ENCODE measurements around the gene CMYA5.

DNA sequence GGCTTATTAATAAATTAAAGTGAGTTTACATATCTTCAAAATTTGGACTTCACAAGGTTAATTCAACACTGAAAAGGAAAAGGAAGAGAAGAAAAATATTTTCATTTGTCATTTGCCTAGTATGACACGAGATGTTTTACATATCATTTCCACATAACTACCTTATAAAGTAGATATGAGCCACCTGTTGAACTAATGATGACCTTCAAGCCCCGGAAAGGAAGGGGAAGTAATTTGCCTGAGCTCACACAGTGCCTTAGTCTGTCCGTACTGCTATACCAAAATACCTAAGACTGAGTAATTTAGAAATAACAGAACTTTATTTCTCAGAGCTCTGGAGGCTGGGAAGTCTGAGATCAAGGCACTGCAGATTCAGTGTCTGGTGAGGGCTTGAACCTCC, 17.9 kb downstream of the CMYA5 start:
- no peak for TF ChIP-seq POLR2A (IDR thresholded peaks at IDR 0.05)
- TF ChIP-seq, protein P1, sequence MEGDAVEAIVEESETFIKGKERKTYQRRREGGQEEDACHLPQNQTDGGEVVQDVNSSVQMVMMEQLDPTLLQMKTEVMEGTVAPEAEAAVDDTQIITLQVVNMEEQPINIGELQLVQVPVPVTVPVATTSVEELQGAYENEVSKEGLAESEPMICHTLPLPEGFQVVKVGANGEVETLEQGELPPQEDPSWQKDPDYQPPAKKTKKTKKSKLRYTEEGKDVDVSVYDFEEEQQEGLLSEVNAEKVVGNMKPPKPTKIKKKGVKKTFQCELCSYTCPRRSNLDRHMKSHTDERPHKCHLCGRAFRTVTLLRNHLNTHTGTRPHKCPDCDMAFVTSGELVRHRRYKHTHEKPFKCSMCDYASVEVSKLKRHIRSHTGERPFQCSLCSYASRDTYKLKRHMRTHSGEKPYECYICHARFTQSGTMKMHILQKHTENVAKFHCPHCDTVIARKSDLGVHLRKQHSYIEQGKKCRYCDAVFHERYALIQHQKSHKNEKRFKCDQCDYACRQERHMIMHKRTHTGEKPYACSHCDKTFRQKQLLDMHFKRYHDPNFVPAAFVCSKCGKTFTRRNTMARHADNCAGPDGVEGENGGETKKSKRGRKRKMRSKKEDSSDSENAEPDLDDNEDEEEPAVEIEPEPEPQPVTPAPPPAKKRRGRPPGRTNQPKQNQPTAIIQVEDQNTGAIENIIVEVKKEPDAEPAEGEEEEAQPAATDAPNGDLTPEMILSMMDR (IDR thresholded peaks at IDR 0.05): no peak
